Hematopoietic multipotent progenitor cell treated with erythropoietin and hydrocortisone succinate and interleukin-3 and kit ligand, for 8 days (in vitro differentiated cells): ENCODE data around the gene ZFP92.

Experiments used
- DNase-seq: peaks from one replicate; pipeline ENCODE4 v3.0.0-alpha.2; 2015

The ZFP92 gene

GRCh38 chrX:153457827-153458466 lies 46.7 kb downstream of the ZFP92 start:
- no peak for DNase-seq

- DNase-seq, result no peak
These were observed 47.2 kb downstream of the ZFP92 start for GRCh38 chrX:153458476-153458875.

GRCh38 chrX:153459986-153460385 lies 48.7 kb downstream of the ZFP92 start:
- no peak for DNase-seq

- peak; percentile 49 for DNase-seq
These were observed 49.6 kb downstream of the ZFP92 start for GRCh38 chrX:153460826-153461225.
